H1 (cell line): ENCODE measurements around the gene NXT1. TPM values are rescaled to one million over a fixed set of nuclear protein-coding genes. Genes with fewer than 3 reads are reported as not detected.

Source experiments
- CTCF ChIA-PET: fragments of 300-600 bp; sonication (Branson Sonifier 250); formaldehyde crosslinking; loops from one replicate; lab custom pipeline; 2021; ENCODE audit not compliant: partially characterized antibody; lab: Charles Lee
- POLR2A ChIA-PET: fragments of 300-600 bp; sonication (Branson Sonifier 250); formaldehyde crosslinking; loops from one replicate; lab custom pipeline; 2021; ENCODE audit warnings: inconsistent platforms; ENCODE audit not compliant: partially characterized antibody; lab: Charles Lee
- DNase-seq, 2 experiments: peaks; one replicate each; pipeline versions ENCODE4 v3.0.0 to v3.0.0-alpha.2; 2010 to 2022; ENCODE audit warnings: low spot score in 2 of 2, low read depth in 1 of 2, mixed read lengths in 1 of 2
- FAIRE-seq: peaks from 2 replicates; lab custom pipeline; 2011; peaks lifted over from hg19 to GRCh38; lab: Jason Lieb, UNC
- H2AFZ ChIP-seq: 2 replicates; pipeline ENCODE4 v1.8.1; 2012; ENCODE audit warnings: low read length, inconsistent platforms
- H2AK5ac ChIP-seq: 2 replicates; pipeline ENCODE4 v1.6.1; 2013; ENCODE audit warnings: low read depth, low read length
- H2BK120ac ChIP-seq: replicated peaks from 2 replicates; pipeline ENCODE3; 2013; ENCODE audit warnings: low read depth, low read length, inconsistent platforms
- H2BK12ac ChIP-seq: 2 replicates; pipeline ENCODE4 v1.6.1; 2013; ENCODE audit warnings: low read depth, low read length
- H2BK15ac ChIP-seq: 2 replicates; pipeline ENCODE4 v1.6.1; 2013; ENCODE audit warnings: low read length
- H2BK20ac ChIP-seq: 2 replicates; pipeline ENCODE4 v1.6.1; 2013; ENCODE audit warnings: low read length
- H2BK5ac ChIP-seq: 2 replicates; pipeline ENCODE4 v1.6.1; 2013; ENCODE audit warnings: low read depth, low read length
- H3K14ac ChIP-seq: 2 replicates; pipeline ENCODE4 v1.6.1; 2013; ENCODE audit warnings: inconsistent platforms; ENCODE audit not compliant: insufficient read length
- H3K18ac ChIP-seq: 2 replicates; pipeline ENCODE4 v1.6.1; 2013; ENCODE audit warnings: low read length; ENCODE audit errors: extremely low read depth
- H3K23ac ChIP-seq: 2 replicates; pipeline ENCODE4 v1.6.1; 2013; ENCODE audit warnings: inconsistent platforms; ENCODE audit not compliant: insufficient read length
- H3K23me2 ChIP-seq: 2 replicates; pipeline ENCODE4 v1.6.1; 2013; ENCODE audit warnings: low read depth, low read length
- H3K27ac ChIP-seq: 2 replicates; pipeline ENCODE4 v1.6.1; 2011; ENCODE audit warnings: low read depth, low read length, inconsistent platforms
- H3K27me3 ChIP-seq, 4 experiments: replicated peaks in 1 of 4; 1 replicate in 1 of 4; 2 replicates in 3 of 4; pipeline versions ENCODE4 v1.6.1 to v1.8.1; 2011 to 2013; ENCODE audit warnings: low read length in 3 of 4, mild to moderate bottlenecking in 3 of 4, inconsistent platforms in 2 of 4, mixed read lengths in 2 of 4, moderate library complexity in 1 of 4; ENCODE audit not compliant: control insufficient read depth in 3 of 4, insufficient read depth in 3 of 4; ENCODE audit errors: extremely low read depth in 1 of 4
- H3K36me3 ChIP-seq, 4 experiments: 2 replicates each; pipeline versions ENCODE4 v1.6.1 to v1.8.1; 2011 to 2013; ENCODE audit warnings: mild to moderate bottlenecking in 4 of 4, low read length in 3 of 4, moderate library complexity in 2 of 4, control low read depth in 1 of 4, inconsistent platforms in 1 of 4; ENCODE audit not compliant: insufficient read depth in 4 of 4, control insufficient read depth in 2 of 4
- H3K4ac ChIP-seq: replicated peaks from 2 replicates; pipeline ENCODE3; 2013; ENCODE audit warnings: low read length, low read depth, mixed read lengths, inconsistent platforms; ENCODE audit not compliant: insufficient read length
- H3K4me1 ChIP-seq, 4 experiments: replicated peaks in 1 of 4; 1 replicate in 1 of 4; 2 replicates in 3 of 4; pipeline versions ENCODE4 v1.6.1 to v1.8.1; 2011 to 2013; ENCODE audit warnings: low read length in 3 of 4, inconsistent platforms in 2 of 4, mixed read lengths in 1 of 4; ENCODE audit not compliant: insufficient read depth in 4 of 4, control insufficient read depth in 3 of 4
- H3K4me2 ChIP-seq, 2 experiments: 2 replicates each; pipeline versions ENCODE4 v1.6.1 to v1.8.1; 2011 to 2013; ENCODE audit warnings: low read depth in 2 of 2, low read length in 2 of 2, control low read depth in 1 of 2, inconsistent platforms in 1 of 2, mild to moderate bottlenecking in 1 of 2; ENCODE audit not compliant: insufficient read depth in 1 of 2
- H3K4me3 ChIP-seq, 4 experiments: fragments of 200-600, 300-600 bp in 1 of 4; sonication (generic), shearing (Covaris generic), sonication (Bioruptor Twin) in 1 of 4; 2 replicates each; pipeline versions ENCODE4 v1.5.1 to v1.8.1; 2011 to 2016; ENCODE audit warnings: low read length in 4 of 4, low read depth in 3 of 4, control low read depth in 2 of 4, inconsistent platforms in 2 of 4, mild to moderate bottlenecking in 2 of 4, mixed read lengths in 1 of 4, moderate library complexity in 1 of 4; ENCODE audit not compliant: insufficient read depth in 2 of 4; ENCODE audit errors: extremely low read depth in 1 of 4
- H3K56ac ChIP-seq: replicated peaks from 2 replicates; pipeline ENCODE3; 2013; ENCODE audit warnings: low read depth, mild to moderate bottlenecking, mixed read lengths, low read length, inconsistent platforms; ENCODE audit not compliant: insufficient read length
- H3K79me1 ChIP-seq: 2 replicates; pipeline ENCODE4 v1.6.1; 2013; ENCODE audit warnings: low read depth, low read length, control low read depth
- H3K79me2 ChIP-seq, 2 experiments: 2 replicates each; pipeline versions ENCODE4 v1.6.1 to v1.8.1; 2012 to 2013; ENCODE audit warnings: low read length in 2 of 2, mild to moderate bottlenecking in 2 of 2, inconsistent platforms in 1 of 2; ENCODE audit not compliant: insufficient read depth in 2 of 2, control insufficient read depth in 1 of 2
- H3K9ac ChIP-seq, 4 experiments: replicated peaks in 1 of 4; 1 replicate in 1 of 4; 2 replicates in 3 of 4; pipeline versions ENCODE4 v1.6.1 to v1.8.1; 2011 to 2013; ENCODE audit warnings: low read depth in 3 of 4, low read length in 3 of 4, control low read depth in 2 of 4, mild to moderate bottlenecking in 2 of 4, moderate library complexity in 2 of 4, inconsistent platforms in 1 of 4; ENCODE audit errors: extremely low read depth in 1 of 4
- H3K9me3 ChIP-seq, 2 experiments: 2 replicates each; pipeline versions ENCODE4 v1.6.1 to v1.8.1; 2012 to 2013; ENCODE audit warnings: mild to moderate bottlenecking in 2 of 2, moderate library complexity in 2 of 2, control low read depth in 1 of 2, inconsistent platforms in 1 of 2, low read depth in 1 of 2, low read length in 1 of 2, mixed read lengths in 1 of 2; ENCODE audit not compliant: insufficient read depth in 2 of 2
- H4K20me1 ChIP-seq, 2 experiments: replicated peaks in 1 of 2; 2 replicates each; pipeline versions ENCODE3 to v1.8.1; 2011 to 2013; ENCODE audit warnings: inconsistent platforms in 2 of 2, low read length in 2 of 2, mild to moderate bottlenecking in 1 of 2; ENCODE audit not compliant: insufficient read depth in 2 of 2, control insufficient read depth in 1 of 2
- H4K5ac ChIP-seq: 2 replicates; pipeline ENCODE4 v1.6.1; 2013; ENCODE audit warnings: low read length, low read depth, mixed read lengths, inconsistent platforms; ENCODE audit not compliant: insufficient read length
- H4K8ac ChIP-seq: 2 replicates; pipeline ENCODE4 v1.8.0; 2013; ENCODE audit warnings: mild to moderate bottlenecking, moderate library complexity, low read length, inconsistent platforms; ENCODE audit not compliant: insufficient read depth; ENCODE audit errors: extremely low read depth
- H4K91ac ChIP-seq: replicated peaks from 2 replicates; pipeline ENCODE3; 2013; ENCODE audit warnings: low read length, mixed read lengths, inconsistent platforms; ENCODE audit not compliant: insufficient read length
- ATF3 ChIP-seq: IDR thresholded peaks from 2 replicates; pipeline ENCODE4 v1.6.1; 2011; ENCODE audit warnings: low read depth, mild to moderate bottlenecking, low read length; ENCODE audit not compliant: insufficient read depth
- BACH1 ChIP-seq: IDR thresholded peaks from 2 replicates; pipeline ENCODE4 v1.6.1; 2012; ENCODE audit warnings: low read length, improper control_type of control experiment
- BCL11A ChIP-seq, 2 experiments: IDR thresholded peaks; one replicate each; pipeline ENCODE4 v1.6.1; 2011; ENCODE audit warnings: low read depth in 2 of 2, low read length in 2 of 2, mild to moderate bottlenecking in 2 of 2
- CBX5 ChIP-seq: fragments of 300-800, 300-1000 bp; sonication (generic); IDR thresholded peaks from 2 replicates; pipeline ENCODE4 v1.7.1; 2016; ENCODE audit warnings: antibody characterized with exemption, low read length, low read depth
- EZH2 ChIP-seq: fragments of 200-600 bp; sonication (generic); IDR thresholded peaks from 2 replicates; pipeline ENCODE4 v1.7.1; 2012; ENCODE audit warnings: low read depth, mild to moderate bottlenecking, moderate library complexity, low read length, inconsistent platforms; ENCODE audit not compliant: severe bottlenecking
- FOSL1 ChIP-seq: IDR thresholded peaks from 2 replicates; pipeline ENCODE4 v1.6.1; 2011; ENCODE audit warnings: mild to moderate bottlenecking, low read depth, low read length, moderate library complexity; ENCODE audit not compliant: insufficient read depth
- KDM4A ChIP-seq: IDR thresholded peaks from one replicate; pipeline ENCODE4 v1.7.1; 2012; ENCODE audit warnings: low read depth, mild to moderate bottlenecking, moderate library complexity, low read length, inconsistent platforms; ENCODE audit not compliant: severe bottlenecking
- NRF1 ChIP-seq: IDR thresholded peaks from 2 replicates; pipeline ENCODE4 v1.6.1; 2011; ENCODE audit warnings: mild to moderate bottlenecking, low read depth, low read length, improper control_type of control experiment
- POLR2A ChIP-seq, 2 experiments: IDR thresholded peaks; 1 replicate in 1 of 2; 2 replicates in 1 of 2; pipeline ENCODE4 v1.6.1; 2011; ENCODE audit warnings: low read depth in 2 of 2, low read length in 2 of 2, mild to moderate bottlenecking in 2 of 2; ENCODE audit errors: control extremely low read depth in 1 of 2
- RFX5 ChIP-seq: IDR thresholded peaks from 2 replicates; pipeline ENCODE4 v1.6.1; 2011; ENCODE audit warnings: low read depth, low read length, improper control_type of control experiment, borderline replicate concordance
- RXRA ChIP-seq: IDR thresholded peaks from 2 replicates; pipeline ENCODE4 v1.6.1; 2011; ENCODE audit warnings: low read depth, mild to moderate bottlenecking, low read length, moderate library complexity; ENCODE audit not compliant: insufficient read depth
- SP1 ChIP-seq: IDR thresholded peaks from 2 replicates; pipeline ENCODE4 v1.6.1; 2011; ENCODE audit warnings: low read depth, low read length
- SP2 ChIP-seq: IDR thresholded peaks from 2 replicates; pipeline ENCODE4 v1.6.1; 2012; ENCODE audit warnings: mild to moderate bottlenecking, low read length, inconsistent platforms
- TBP ChIP-seq: IDR thresholded peaks from 2 replicates; pipeline ENCODE4 v1.6.1; 2011; ENCODE audit warnings: low read depth, low read length, improper control_type of control experiment
- WGBS, 2 experiments: shearing (Covaris generic) in 1 of 2; methylation state at CpG; one replicate each; pipeline versions ENCODE4 v1.1.6 to v1.1.7; 2013 to 2015; ENCODE audit warnings: low lambda C conversion rate in 2 of 2, mixed read lengths in 2 of 2, inconsistent platforms in 1 of 2, low coverage in 1 of 2, missing lambda C conversion rate in 1 of 2; ENCODE audit not compliant: insufficient replicate concordance in 2 of 2, insufficient coverage in 1 of 2, insufficient read length in 1 of 2; ENCODE audit errors: extremely low coverage in 1 of 2, missing lambda C conversion rate in 1 of 2; 5-methylcytosine and 5-hydroxymethylcytosine counted together
- polyA plus RNA-seq, 7 experiments: library from polyadenylated mRNA; depleted of rRNA in 3 of 7; stranded (reverse) in 5 of 7; unstranded in 2 of 7; fragments of >200 nt in 5 of 7; fragments of 200-250 nt in 2 of 7; gene quantifications; 1 replicate in 5 of 7; 2 replicates in 1 of 7; 4 replicates in 1 of 7; pipeline versions ENCODE4 v1.2.1 to v1.2.3, GENCODE V29; 2011 to 2013; ENCODE audit warnings: missing spikeins in 2 of 7, mixed read lengths in 2 of 7
- total RNA-seq: library from RNA; stranded (reverse); fragmentation: NEBNext Ultra II Directional; extraction: Animal tissue kit (Norgen Biotek cat#: 25700); gene quantifications from 2 replicates; pipeline ENCODE4 v1.2.1, GENCODE V29; 2021

NXT1 gene
- total and polyA plus RNA-seq, 2 of the 8 experiments (the other 6 are each of a cell fraction or from before 2014, with no cell fraction given), result 23.1 to 26.5 TPM

- CTCF ChIA-PET, result interaction anchor here (1.3 to 6.8 kb wide), 2 partner anchors 8 to 22 kb away, joined by 3 to 63 read pairs; no protein-coding TSS in a partner anchor
- no peak for TF ChIP-seq FOSL1
- TF ChIP-seq POLR2A (IDR thresholded peaks at IDR 0.05; ENCODE audit: control extremely low read depth in 1 of 2, low read depth in 2 of 2, low read length in 2 of 2), result no peak
- TF ChIP-seq BACH1, result no peak
- no peak for TF ChIP-seq SP1
- TF ChIP-seq ATF3, result no peak
- no peak for TF ChIP-seq BCL11A (IDR thresholded peaks at IDR 0.05; ENCODE audit: low read depth in 2 of 2, low read length in 2 of 2)
- no peak for TF ChIP-seq KDM4A
- TF ChIP-seq TBP, result no peak
- TF ChIP-seq EZH2, result no peak
- TF ChIP-seq NRF1, result no peak
- TF ChIP-seq RFX5, result no peak
- TF ChIP-seq RXRA, result no peak
- TF ChIP-seq SP2, result no peak
- no peak for TF ChIP-seq CBX5
These were observed 33.5 kb upstream of the NXT1 start for GRCh38 chr20:23317081-23317480.

More at GRCh38 chr20:23317081-23317480, 33.5 kb upstream of the NXT1 start:
- Histone ChIP-seq H2AK5ac (no peak overlapping the region), H3K23ac (no peak overlapping the region), H3K27me3 (no peaks in the 10 kb centered on the region), H2BK15ac (no peak overlapping the region), H3K27ac (no peak overlapping the region), H2BK120ac (no peak overlapping the region), H3K4ac (no peak overlapping the region), H4K20me1 (no peaks in the 10 kb centered on the region), H3K9me3 (peaks cover 0 to 7% of the 10 kb centered on the region in 2 experiments; a peak in 2 of 4 replicates), H4K91ac (no peak overlapping the region), H2AFZ (no peak overlapping the region), H3K4me3 (no peak overlapping the region), H3K79me1 (no peaks in the 10 kb centered on the region), H2BK5ac (no peak overlapping the region), H3K56ac (no peak overlapping the region), H3K36me3 (no peaks in the 10 kb centered on the region), H3K14ac (no peak overlapping the region), H3K23me2 (no peaks in the 10 kb centered on the region), H4K5ac (no peak overlapping the region), H4K8ac (no peak overlapping the region), H3K79me2 (no peaks in the 10 kb centered on the region), H3K4me2 (no peak overlapping the region), H3K4me1 (no peaks in the 10 kb centered on the region), H3K18ac (no peak overlapping the region), H2BK20ac (no peak overlapping the region), H3K9ac (no peak overlapping the region), H2BK12ac (no peak overlapping the region)
- DNase-seq (no peak), FAIRE-seq (no peak)
- WGBS, 2 experiments, result 87% methylated on average over 5 of the region's 5 CpGs; no CpG with 5 or more reads in 1 of the 2 experiments
- POLR2A ChIA-PET, result no interaction called here
